ENCODE measurements around the gene PDP2. TPM values are rescaled to one million over a fixed set of nuclear protein-coding genes. Genes with fewer than 3 reads are reported as not detected.

Gene PDP2
- total RNA-seq, 1 experiment from 2014 or later = 21.5 TPM

Other genes with a start within 250 kb of the PDP2 start
- gene CMTM4, start 183.8 kb upstream of the PDP2 start, total RNA-seq (2022) = 27.2 and 36.7 TPM in 2 replicates
- gene DYNC1LI2, start 128.9 kb upstream of the PDP2 start, total RNA-seq (2022) = 97.7 and 106 TPM in 2 replicates
- 0.26 and 0.69 TPM in 2 replicates for gene TERB1, start 78.9 kb upstream of the PDP2 start, total RNA-seq (2022)
- gene NAE1, start 49.5 kb upstream of the PDP2 start, total RNA-seq (2022) = 65.5 and 65.7 TPM in 2 replicates
- not detected in 2 replicates for gene CA7, start 36.1 kb upstream of the PDP2 start, total RNA-seq (2022)
- gene CDH16, start 38.4 kb downstream of the PDP2 start, total RNA-seq (2022) = 0.25 TPM in 1 of 2 replicates, not detected in the other
- gene RRAD, start 45.0 kb downstream of the PDP2 start, total RNA-seq (2022) = 0.29 TPM in 1 of 2 replicates, not detected in the other
- 133 and 159 TPM in 2 replicates for gene CIAO2B, start 53.9 kb downstream of the PDP2 start, total RNA-seq (2022)
- 65.7 and 68.7 TPM in 2 replicates for gene CES2, start 55.0 kb downstream of the PDP2 start, total RNA-seq (2022)
- 0.52 and 0.65 TPM in 2 replicates for gene CES3, start 80.8 kb downstream of the PDP2 start, total RNA-seq (2022)
- gene CES4A, start 108.1 kb downstream of the PDP2 start, total RNA-seq (2022) = 5.1 and 6.6 TPM in 2 replicates
- gene CBFB, start 148.6 kb downstream of the PDP2 start, total RNA-seq (2022) = 87.1 and 105 TPM in 2 replicates
- gene PHAF1, start 229.4 kb downstream of the PDP2 start, total RNA-seq (2022) = 13.8 and 14.5 TPM in 2 replicates

Measured in MCF 10A (cell line).